Tibial artery (tissue), 4 donors: Measurements from ENCODE around the gene CAPZB.
A peak's percentile ranks its signal among the peaks of the same experiment; 100 is the strongest.

ENCODE experiments used
- DNase-seq, 2 donors: peaks; one replicate each; pipeline ENCODE4 v3.0.0-alpha.2; 2019
- H3K27ac ChIP-seq, 2 donors: fragments of 200-600 bp; sonication (generic) in 1 of 2; 1 replicate in 1 of 2; 2 replicates in 1 of 2; pipeline ENCODE4 v1.5.1; 2018 to 2019; ENCODE audit warnings: mild to moderate bottlenecking in 1 of 2
- H3K27me3 ChIP-seq, 2 donors: fragments of 200-600 bp; sonication (generic) in 1 of 2; one replicate each; pipeline versions ENCODE4 v1.5.1 to v1.6.0; 2016 to 2019
- H3K36me3 ChIP-seq, 3 donors: fragments of 200-600 bp; sonication (generic) in 2 of 3; one replicate each; pipeline ENCODE4 v1.5.1; 2016 to 2019; ENCODE audit warnings: mild to moderate bottlenecking in 2 of 3
- H3K4me1 ChIP-seq, 4 donors: fragments of 200-600 bp; sonication (generic) in 2 of 4; 1 replicate in 3 of 4; 2 replicates in 1 of 4; pipeline ENCODE4 v1.5.1; 2016 to 2019
- H3K4me3 ChIP-seq, 2 donors: fragments of 200-600 bp; sonication (generic) in 1 of 2; 1 replicate in 1 of 2; 2 replicates in 1 of 2; pipeline ENCODE4 v1.5.1; 2018 to 2019; ENCODE audit warnings: mild to moderate bottlenecking in 2 of 2
- H3K9me3 ChIP-seq, 3 donors: fragments of 200-600 bp; sonication (generic) in 1 of 3; one replicate each; pipeline ENCODE4 v1.5.1; 2016 to 2019
- intact Hi-C: fragments of 100-400 bp; cut with DNase I; formaldehyde crosslinking; loops from one replicate; pipeline ENCODE4 v1.15.0; 2023; ENCODE audit warnings: low total_unique reads
- TF ChIP-seq, protein P1 (sequence below), 2 experiments: fragments of 200-600 bp in 1 of 2; fragments of 450-650 bp in 1 of 2; IDR thresholded peaks; one replicate each; pipeline ENCODE4 v1.5.1; 2017 to 2019; ENCODE audit warnings: antibody characterized with exemption in 2 of 2, mild to moderate bottlenecking in 1 of 2, moderate library complexity in 1 of 2

CAPZB gene

DNA sequence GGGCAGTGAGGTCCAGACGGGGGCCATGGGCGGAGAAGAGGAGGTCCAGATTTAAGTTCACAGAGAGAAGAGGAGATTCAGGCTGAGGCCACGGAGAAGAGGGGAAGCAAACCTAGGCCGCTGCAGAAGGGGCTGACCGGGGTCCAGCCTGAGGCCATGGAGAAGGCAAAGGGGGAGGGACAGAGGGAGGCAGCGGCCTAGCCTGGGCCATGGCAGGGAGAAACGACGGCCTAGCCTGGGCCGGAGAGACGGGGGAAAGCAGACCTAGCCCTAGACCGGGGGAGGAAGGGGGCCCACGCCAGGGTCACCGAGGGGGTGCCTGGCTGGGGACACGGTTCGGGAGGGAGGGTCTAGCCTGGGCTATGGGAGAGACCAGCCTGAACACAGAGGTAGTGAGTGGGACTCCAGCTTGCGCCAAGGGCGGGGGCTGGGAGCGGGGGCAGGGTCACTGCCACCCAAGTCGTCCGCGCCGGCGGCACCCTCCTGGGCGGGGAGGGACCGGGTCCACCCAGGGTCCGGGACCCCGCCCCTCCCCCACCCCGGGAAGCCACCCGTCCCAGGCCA is 459 bp downstream of the CAPZB start:
- H3K27ac ChIP-seq = peak overlapping the region; percentile 83 to 97
- peak in 1 of 2 donors; percentile 30 for DNase-seq
- intact Hi-C loops = loop anchor here (5.0 to 10.0 kb wide), 2 partner anchors 90 to 162 kb away; no protein-coding TSS in a partner anchor
- TF ChIP-seq, protein P1, sequence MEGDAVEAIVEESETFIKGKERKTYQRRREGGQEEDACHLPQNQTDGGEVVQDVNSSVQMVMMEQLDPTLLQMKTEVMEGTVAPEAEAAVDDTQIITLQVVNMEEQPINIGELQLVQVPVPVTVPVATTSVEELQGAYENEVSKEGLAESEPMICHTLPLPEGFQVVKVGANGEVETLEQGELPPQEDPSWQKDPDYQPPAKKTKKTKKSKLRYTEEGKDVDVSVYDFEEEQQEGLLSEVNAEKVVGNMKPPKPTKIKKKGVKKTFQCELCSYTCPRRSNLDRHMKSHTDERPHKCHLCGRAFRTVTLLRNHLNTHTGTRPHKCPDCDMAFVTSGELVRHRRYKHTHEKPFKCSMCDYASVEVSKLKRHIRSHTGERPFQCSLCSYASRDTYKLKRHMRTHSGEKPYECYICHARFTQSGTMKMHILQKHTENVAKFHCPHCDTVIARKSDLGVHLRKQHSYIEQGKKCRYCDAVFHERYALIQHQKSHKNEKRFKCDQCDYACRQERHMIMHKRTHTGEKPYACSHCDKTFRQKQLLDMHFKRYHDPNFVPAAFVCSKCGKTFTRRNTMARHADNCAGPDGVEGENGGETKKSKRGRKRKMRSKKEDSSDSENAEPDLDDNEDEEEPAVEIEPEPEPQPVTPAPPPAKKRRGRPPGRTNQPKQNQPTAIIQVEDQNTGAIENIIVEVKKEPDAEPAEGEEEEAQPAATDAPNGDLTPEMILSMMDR (IDR thresholded peaks at IDR 0.05) = no peak
- H3K36me3 ChIP-seq = peaks cover 0 to 10% (median 0%) of the 10 kb centered on the region in 3 donors
- no peaks in the 10 kb centered on the region for H3K27me3 ChIP-seq
- H3K9me3 ChIP-seq = no peaks in the 10 kb centered on the region
- H3K4me3 ChIP-seq = peak overlapping the region; percentile 66 to 84
- peaks cover 0 to 68% (median 62%) of the 10 kb centered on the region in 4 donors for H3K4me1 ChIP-seq

DNA sequence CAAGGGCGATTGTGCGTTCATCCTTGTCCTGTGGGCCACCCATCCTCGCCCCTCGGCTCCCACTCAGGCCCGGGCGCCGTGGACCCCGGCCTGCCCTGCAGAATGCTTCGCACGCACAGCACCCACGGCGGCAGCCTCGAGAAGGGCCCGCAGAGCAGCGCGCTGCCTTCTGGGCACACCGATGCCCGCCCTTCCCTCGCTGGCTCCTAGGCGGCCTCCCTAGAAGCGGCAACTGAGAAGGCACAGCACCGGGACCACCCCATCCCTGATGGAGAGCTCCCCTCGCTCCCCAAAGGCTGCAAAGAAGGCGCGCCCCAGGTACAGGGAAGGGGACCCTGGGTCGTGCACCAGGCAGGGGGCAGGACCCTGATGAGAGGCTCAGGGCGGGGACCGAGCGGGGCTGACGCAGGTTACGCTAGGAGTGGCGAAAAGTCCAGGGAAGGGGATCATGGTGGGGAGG is 971 bp downstream of the CAPZB start:
- intact Hi-C loops = loop anchor here (10.0 kb wide), 1 partner anchor 90 kb away; no protein-coding TSS in a partner anchor
- H3K4me3 ChIP-seq = peak overlapping the region; percentile 66 to 84
- H3K36me3 ChIP-seq = peaks cover 0 to 10% (median 0%) of the 10 kb centered on the region in 3 donors
- peak overlapping the region; percentile 83 to 97 for H3K27ac ChIP-seq
- H3K27me3 ChIP-seq = no peaks in the 10 kb centered on the region
- TF ChIP-seq, protein P1 (IDR thresholded peaks at IDR 0.05) = peak in 1 of 2 experiments; percentile 8
- peak in 1 of 2 donors; percentile 28 for DNase-seq
- H3K4me1 ChIP-seq = peaks cover 0 to 73% (median 67%) of the 10 kb centered on the region in 4 donors
- no peaks in the 10 kb centered on the region for H3K9me3 ChIP-seq

DNA sequence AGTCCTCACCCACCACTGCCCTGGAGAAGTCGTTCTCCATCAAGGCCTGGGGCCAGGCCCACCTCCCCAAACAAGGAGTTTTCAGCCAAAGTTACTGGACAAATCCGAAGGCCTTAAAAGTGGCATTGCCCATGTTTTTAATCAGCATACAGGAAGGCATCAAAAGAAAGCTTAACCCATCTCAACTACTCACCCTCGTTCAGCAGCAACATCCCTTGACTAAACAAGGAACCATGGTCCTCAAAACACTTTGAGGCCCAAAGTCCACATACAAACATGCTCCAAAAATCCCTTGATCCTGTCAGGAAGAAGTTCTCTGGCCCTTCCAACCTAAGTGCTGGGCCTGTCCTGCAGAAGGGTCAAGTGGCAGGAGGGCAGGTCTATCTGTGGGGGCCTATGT is 1.6 kb downstream of the CAPZB start:
- Histone ChIP-seq H3K27ac (peak overlapping the region; percentile 83 to 97), H3K4me3 (peak overlapping the region; percentile 66 to 84), H3K9me3 (no peaks in the 10 kb centered on the region), H3K27me3 (no peaks in the 10 kb centered on the region), H3K36me3 (peaks cover 0 to 10% (median 0%) of the 10 kb centered on the region in 3 donors), H3K4me1 (peaks cover 0 to 80% (median 73%) of the 10 kb centered on the region in 4 donors)
- intact Hi-C loops = loop anchor here (10.0 kb wide), 1 partner anchor 89 kb away; no protein-coding TSS in a partner anchor
- no peak for DNase-seq
- TF ChIP-seq, protein P1 (IDR thresholded peaks at IDR 0.05) = no peak

DNA sequence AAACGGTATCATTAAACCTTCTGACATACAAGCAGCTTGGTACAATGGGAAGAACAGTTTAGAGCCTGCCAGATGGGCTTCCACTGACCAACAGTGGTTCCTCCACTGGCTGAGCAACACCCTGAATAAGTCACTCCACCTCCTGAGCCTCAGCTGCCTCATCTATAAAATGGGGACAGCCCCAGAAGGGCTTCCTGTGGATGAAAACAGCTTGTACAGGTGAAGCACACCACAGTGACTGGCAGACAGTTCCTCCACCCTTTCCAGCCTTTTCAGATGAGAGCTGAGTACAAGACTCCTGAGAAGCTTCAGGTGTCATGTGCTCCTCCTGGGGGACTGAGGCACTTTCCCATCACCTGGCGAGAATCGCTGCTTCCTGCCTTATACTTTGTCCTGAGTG is 2.1 kb downstream of the CAPZB start:
- Histone ChIP-seq H3K4me1 (peaks cover 0 to 84% (median 75%) of the 10 kb centered on the region in 4 donors), H3K36me3 (peaks cover 0 to 10% (median 0%) of the 10 kb centered on the region in 3 donors), H3K4me3 (peak overlapping the region; percentile 66 to 84), H3K27ac (peak overlapping the region; percentile 83 to 97), H3K27me3 (no peaks in the 10 kb centered on the region), H3K9me3 (no peaks in the 10 kb centered on the region)
- intact Hi-C loops = loop anchor here (10.0 kb wide), 1 partner anchor 88 kb away; no protein-coding TSS in a partner anchor
- no peak for DNase-seq
- TF ChIP-seq, protein P1 (IDR thresholded peaks at IDR 0.05) = no peak

DNA sequence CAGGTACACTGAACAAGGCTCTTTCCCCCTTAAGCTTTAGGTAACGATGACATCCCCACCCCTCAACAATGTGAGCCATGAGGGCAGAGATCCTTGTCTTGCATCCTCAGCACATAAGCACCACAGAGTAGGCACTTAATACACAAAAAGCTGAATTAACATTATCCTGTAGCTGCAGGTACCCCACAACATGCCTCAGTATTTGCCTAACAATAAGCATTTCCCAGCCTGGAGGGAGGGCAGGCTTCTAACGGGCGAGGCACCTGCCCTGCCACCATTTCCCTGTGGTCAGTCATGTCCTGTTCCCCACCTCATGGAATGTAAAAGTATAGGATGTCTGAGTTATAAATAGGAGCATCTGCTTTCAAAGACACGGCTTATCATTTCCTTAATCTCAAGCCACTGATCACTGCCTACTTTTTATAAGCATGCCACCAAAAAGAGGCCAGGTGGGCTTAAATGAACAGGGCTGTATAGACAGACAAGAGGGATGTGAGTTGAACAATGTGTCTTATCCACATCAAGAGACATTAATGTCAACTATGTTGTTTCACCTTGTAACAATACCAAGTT is 3.4 kb downstream of the CAPZB start:
- H3K27ac ChIP-seq = no peak overlapping the region
- intact Hi-C loops = loop anchor here (10.0 kb wide), 1 partner anchor 87 kb away; no protein-coding TSS in a partner anchor

More for the DNA sequence above, 3.4 kb downstream of the CAPZB start:
- H3K9me3 ChIP-seq = no peaks in the 10 kb centered on the region
- H3K27me3 ChIP-seq = no peaks in the 10 kb centered on the region
- no peak for DNase-seq
- H3K4me3 ChIP-seq = peak overlapping the region in 1 of 2 donors; percentile 5
- H3K4me1 ChIP-seq = peaks cover 0 to 85% (median 78%) of the 10 kb centered on the region in 4 donors
- peaks cover 0 to 13% (median 0%) of the 10 kb centered on the region in 3 donors for H3K36me3 ChIP-seq
- TF ChIP-seq, protein P1 (IDR thresholded peaks at IDR 0.05) = no peak
